GM12878 (cell line): Measurements from ENCODE around the gene MYBPC1.

Source experiments
- BHLHE40 ChIP-seq, 2 experiments: fragments of 450-650 bp in 1 of 2; IDR thresholded peaks; 2 replicates each; pipeline ENCODE4 v1.6.1; 2011 to 2017; ENCODE audit warnings: low read depth in 2 of 2, borderline replicate concordance in 1 of 2, improper control_type of control experiment in 1 of 2, low read length in 1 of 2, mild to moderate bottlenecking in 1 of 2
- CBFB ChIP-seq: IDR thresholded peaks from 2 replicates; pipeline ENCODE4 v1.6.1; 2016; ENCODE audit warnings: antibody characterized with exemption, low read depth
- CEBPB ChIP-seq, 2 experiments: fragments of 150-350 bp in 1 of 2; IDR thresholded peaks; 2 replicates each; pipeline ENCODE4 v1.6.1; 2012 to 2014; ENCODE audit warnings: low read depth in 2 of 2, low read length in 2 of 2, borderline replicate concordance in 1 of 2, inconsistent platforms in 1 of 2
- CREB1 ChIP-seq: IDR thresholded peaks from 2 replicates; pipeline ENCODE4 v1.6.1; 2012; ENCODE audit warnings: low read depth, mild to moderate bottlenecking, inconsistent platforms
- ETV6 ChIP-seq, 2 experiments: fragments of 450-650 bp in 1 of 2; IDR thresholded peaks in 1 of 2; conservative IDR thresholded peaks in 1 of 2; 2 replicates each; pipeline ENCODE4 v1.6.1; 2014; ENCODE audit warnings: antibody characterized with exemption in 1 of 2, borderline replicate concordance in 1 of 2, low read depth in 1 of 2, mild to moderate bottlenecking in 1 of 2, moderate library complexity in 1 of 2
- MTA2 ChIP-seq: fragments of 450-650 bp; IDR thresholded peaks from 2 replicates; pipeline ENCODE4 v1.6.1; 2016; ENCODE audit warnings: low read depth, mild to moderate bottlenecking, moderate library complexity
- POLR2A ChIP-seq: IDR thresholded peaks from 2 replicates; pipeline ENCODE4 v1.6.1; 2011; ENCODE audit warnings: low read depth, mild to moderate bottlenecking, low read length
- POLR2AphosphoS5 ChIP-seq: IDR thresholded peaks from 2 replicates; pipeline ENCODE4 v1.6.1; 2011; ENCODE audit warnings: mild to moderate bottlenecking, low read length, inconsistent platforms
- ZNF274 ChIP-seq: IDR thresholded peaks from one replicate; pipeline ENCODE4 v1.8.0; 2011; ENCODE audit not compliant: insufficient read length, insufficient read depth
- TF ChIP-seq, protein P1 (sequence below), 3 experiments: IDR thresholded peaks in 2 of 3; conservative IDR thresholded peaks in 1 of 3; 2 replicates each; pipeline ENCODE4 v1.5.1; 2011; ENCODE audit warnings: low read depth in 3 of 3, low read length in 3 of 3, mild to moderate bottlenecking in 3 of 3, control low read depth in 2 of 3, moderate library complexity in 2 of 3, inconsistent platforms in 1 of 3, mixed read lengths in 1 of 3; ENCODE audit not compliant: control insufficient read depth in 2 of 3, insufficient read depth in 1 of 3; ENCODE audit errors: extremely low read depth in 1 of 3

DNA sequence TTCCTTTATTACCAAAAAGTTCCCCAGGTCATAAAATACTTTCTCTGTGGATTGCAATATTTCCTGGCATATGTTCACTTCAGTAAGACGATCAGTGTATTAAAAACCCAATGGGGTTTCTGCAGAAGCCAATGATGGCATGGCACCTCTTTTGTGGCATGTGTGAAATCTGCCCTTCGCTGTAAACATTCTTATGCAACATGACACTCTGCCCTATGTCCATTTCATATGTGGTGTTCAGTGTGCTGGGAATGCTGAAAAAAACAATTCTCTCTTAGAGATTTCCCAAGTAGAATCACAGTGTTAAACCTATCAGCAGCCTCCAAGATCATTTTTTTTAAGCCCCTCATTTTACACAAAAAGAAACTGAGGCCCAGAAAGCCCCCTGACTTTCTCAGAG is 2.3 kb upstream of the MYBPC1 start:
- no peak for TF ChIP-seq MTA2
- TF ChIP-seq ETV6 (conservative IDR thresholded peaks at IDR 0.05 in 1 of 2, IDR thresholded peaks at IDR 0.05 in 1 of 2; ENCODE audit: borderline replicate concordance in 1 of 2, low read depth in 1 of 2) = no peak
- TF ChIP-seq ZNF274 = no peak
- TF ChIP-seq POLR2AphosphoS5 = no peak
- TF ChIP-seq BHLHE40 (IDR thresholded peaks at IDR 0.05; ENCODE audit: borderline replicate concordance in 1 of 2, low read depth in 2 of 2, low read length in 1 of 2) = no peak
- no peak for TF ChIP-seq POLR2A
- TF ChIP-seq CEBPB (IDR thresholded peaks at IDR 0.05; ENCODE audit: borderline replicate concordance in 1 of 2, low read depth in 2 of 2, low read length in 2 of 2) = no peak
- TF ChIP-seq, protein P1, sequence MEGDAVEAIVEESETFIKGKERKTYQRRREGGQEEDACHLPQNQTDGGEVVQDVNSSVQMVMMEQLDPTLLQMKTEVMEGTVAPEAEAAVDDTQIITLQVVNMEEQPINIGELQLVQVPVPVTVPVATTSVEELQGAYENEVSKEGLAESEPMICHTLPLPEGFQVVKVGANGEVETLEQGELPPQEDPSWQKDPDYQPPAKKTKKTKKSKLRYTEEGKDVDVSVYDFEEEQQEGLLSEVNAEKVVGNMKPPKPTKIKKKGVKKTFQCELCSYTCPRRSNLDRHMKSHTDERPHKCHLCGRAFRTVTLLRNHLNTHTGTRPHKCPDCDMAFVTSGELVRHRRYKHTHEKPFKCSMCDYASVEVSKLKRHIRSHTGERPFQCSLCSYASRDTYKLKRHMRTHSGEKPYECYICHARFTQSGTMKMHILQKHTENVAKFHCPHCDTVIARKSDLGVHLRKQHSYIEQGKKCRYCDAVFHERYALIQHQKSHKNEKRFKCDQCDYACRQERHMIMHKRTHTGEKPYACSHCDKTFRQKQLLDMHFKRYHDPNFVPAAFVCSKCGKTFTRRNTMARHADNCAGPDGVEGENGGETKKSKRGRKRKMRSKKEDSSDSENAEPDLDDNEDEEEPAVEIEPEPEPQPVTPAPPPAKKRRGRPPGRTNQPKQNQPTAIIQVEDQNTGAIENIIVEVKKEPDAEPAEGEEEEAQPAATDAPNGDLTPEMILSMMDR (IDR thresholded peaks at IDR 0.05 in 2 of 3, conservative IDR thresholded peaks at IDR 0.05 in 1 of 3; ENCODE audit: control insufficient read depth in 2 of 3, extremely low read depth in 1 of 3, insufficient read depth in 1 of 3, low read depth in 3 of 3, low read length in 3 of 3) = no peak
- no peak for TF ChIP-seq CREB1
- TF ChIP-seq CBFB = no peak
